ENCODE data around the gene CAND1. TPM values are rescaled to one million over a fixed set of nuclear protein-coding genes. Genes with fewer than 3 reads are reported as not detected.

CAND1 gene
- total and polyA plus RNA-seq, 9 of the 15 experiments (the other 6 are each of a cell fraction or from before 2014, with no cell fraction given) = 24.0 to 167 (median 77.5) TPM

DNA sequence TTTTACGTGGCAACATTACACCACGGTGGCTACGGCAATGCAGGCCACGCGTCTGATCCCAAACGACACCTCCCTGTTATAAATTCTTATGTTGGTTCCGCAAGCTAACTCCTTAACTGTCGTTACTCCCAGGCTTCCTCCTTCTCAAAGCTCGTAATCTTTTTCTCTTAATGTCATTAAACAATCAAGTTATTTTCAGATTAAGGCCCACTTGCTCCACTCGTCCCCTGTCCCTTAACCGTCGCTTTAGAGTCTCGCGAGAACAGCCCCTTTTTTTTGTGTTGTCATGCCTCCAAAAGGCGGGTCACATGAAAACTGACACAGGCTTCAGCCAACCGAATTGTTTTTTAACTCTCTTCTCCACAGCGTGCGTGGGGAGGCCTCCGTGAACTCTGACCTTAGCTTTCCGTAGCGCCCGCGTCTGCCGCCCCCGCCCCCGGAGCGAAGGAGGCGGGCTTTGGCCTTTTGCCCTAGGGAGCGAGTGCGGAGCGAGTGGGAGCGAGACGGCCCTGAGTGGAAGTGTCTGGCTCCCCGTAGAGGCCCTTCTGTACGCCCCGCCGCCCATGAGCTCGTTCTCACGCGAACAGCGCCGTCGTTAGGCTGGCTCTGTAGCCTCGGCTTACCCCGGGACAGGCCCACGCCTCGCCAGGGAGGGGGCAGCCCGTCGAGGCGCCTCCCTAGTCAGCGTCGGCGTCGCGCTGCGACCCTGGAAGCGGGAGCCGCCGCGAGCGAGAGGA, at the start of gene CAND1 (continued):
- TF ChIP-seq, protein P1, sequence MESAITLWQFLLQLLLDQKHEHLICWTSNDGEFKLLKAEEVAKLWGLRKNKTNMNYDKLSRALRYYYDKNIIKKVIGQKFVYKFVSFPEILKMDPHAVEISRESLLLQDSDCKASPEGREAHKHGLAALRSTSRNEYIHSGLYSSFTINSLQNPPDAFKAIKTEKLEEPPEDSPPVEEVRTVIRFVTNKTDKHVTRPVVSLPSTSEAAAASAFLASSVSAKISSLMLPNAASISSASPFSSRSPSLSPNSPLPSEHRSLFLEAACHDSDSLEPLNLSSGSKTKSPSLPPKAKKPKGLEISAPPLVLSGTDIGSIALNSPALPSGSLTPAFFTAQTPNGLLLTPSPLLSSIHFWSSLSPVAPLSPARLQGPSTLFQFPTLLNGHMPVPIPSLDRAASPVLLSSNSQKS (CRISPR knock-in tag; IDR thresholded peaks at IDR 0.05) = no peak
- TF ChIP-seq FOXK2 (conservative IDR thresholded peaks at IDR 0.05 in 1 of 2, IDR thresholded peaks at IDR 0.05 in 1 of 2; ENCODE audit: low read depth in 2 of 2) (peak; percentile 76 to 81; a peak in 3 of 4 replicates), CCNT2 (IDR thresholded peaks at IDR 0.05; ENCODE audit: borderline replicate concordance, extremely low read depth, insufficient read length, low read depth, low read length) (peak; percentile 38), FOXK1 (CRISPR knock-in tag; IDR thresholded peaks at IDR 0.05; ENCODE audit: borderline replicate concordance) (0 out of 2 replicates have a peak, but pooled peaks have one; percentile 19), ZZZ3 (IDR thresholded peaks at IDR 0.05) (peak; percentile 83; the same call in 1 of the 2 replicates), MYNN (IDR thresholded peaks at IDR 0.05) (no peak; the same call in 1 of the 2 replicates), MYNN (CRISPR knock-in tag; IDR thresholded peaks at IDR 0.05) (no peak), IRF2 (CRISPR knock-in tag; IDR thresholded peaks at IDR 0.05) (no peak), BACH1 (tag; IDR thresholded peaks at IDR 0.05) (peak; percentile 78; the same call in 1 of the 2 replicates), ZKSCAN1 (IDR thresholded peaks at IDR 0.05; ENCODE audit: low read depth, low read length) (0 out of 2 replicates have a peak, but pooled peaks have one; percentile 25), SMAD3 (CRISPR knock-in tag; conservative IDR thresholded peaks at IDR 0.05) (no peak; the same call in 1 of the 2 replicates), SNIP1 (IDR thresholded peaks at IDR 0.05; ENCODE audit: low read depth) (no peak), RBM17 (IDR thresholded peaks at IDR 0.05; ENCODE audit: borderline replicate concordance, low read depth, low read length) (no peak), ZBTB43 (CRISPR knock-in tag; IDR thresholded peaks at IDR 0.05) (no peak), PKNOX1 (IDR thresholded peaks at IDR 0.05) (peak; percentile 99), ZNF764 (CRISPR knock-in tag; IDR thresholded peaks at IDR 0.05; ENCODE audit: low read depth) (0 out of 2 replicates have a peak, but pooled peaks have one; percentile 27)
- TF ChIP-seq, protein P2, sequence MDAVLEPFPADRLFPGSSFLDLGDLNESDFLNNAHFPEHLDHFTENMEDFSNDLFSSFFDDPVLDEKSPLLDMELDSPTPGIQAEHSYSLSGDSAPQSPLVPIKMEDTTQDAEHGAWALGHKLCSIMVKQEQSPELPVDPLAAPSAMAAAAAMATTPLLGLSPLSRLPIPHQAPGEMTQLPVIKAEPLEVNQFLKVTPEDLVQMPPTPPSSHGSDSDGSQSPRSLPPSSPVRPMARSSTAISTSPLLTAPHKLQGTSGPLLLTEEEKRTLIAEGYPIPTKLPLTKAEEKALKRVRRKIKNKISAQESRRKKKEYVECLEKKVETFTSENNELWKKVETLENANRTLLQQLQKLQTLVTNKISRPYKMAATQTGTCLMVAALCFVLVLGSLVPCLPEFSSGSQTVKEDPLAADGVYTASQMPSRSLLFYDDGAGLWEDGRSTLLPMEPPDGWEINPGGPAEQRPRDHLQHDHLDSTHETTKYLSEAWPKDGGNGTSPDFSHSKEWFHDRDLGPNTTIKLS (IDR thresholded peaks at IDR 0.05; ENCODE audit: borderline replicate concordance, low read depth) = peak; percentile 100
- TF ChIP-seq, protein P3, sequence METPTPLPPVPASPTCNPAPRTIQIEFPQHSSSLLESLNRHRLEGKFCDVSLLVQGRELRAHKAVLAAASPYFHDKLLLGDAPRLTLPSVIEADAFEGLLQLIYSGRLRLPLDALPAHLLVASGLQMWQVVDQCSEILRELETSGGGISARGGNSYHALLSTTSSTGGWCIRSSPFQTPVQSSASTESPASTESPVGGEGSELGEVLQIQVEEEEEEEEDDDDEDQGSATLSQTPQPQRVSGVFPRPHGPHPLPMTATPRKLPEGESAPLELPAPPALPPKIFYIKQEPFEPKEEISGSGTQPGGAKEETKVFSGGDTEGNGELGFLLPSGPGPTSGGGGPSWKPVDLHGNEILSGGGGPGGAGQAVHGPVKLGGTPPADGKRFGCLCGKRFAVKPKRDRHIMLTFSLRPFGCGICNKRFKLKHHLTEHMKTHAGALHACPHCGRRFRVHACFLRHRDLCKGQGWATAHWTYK (CRISPR knock-in tag; IDR thresholded peaks at IDR 0.05) = no peak; the same call in 1 of the 2 replicates
- TF ChIP-seq, protein P4, sequence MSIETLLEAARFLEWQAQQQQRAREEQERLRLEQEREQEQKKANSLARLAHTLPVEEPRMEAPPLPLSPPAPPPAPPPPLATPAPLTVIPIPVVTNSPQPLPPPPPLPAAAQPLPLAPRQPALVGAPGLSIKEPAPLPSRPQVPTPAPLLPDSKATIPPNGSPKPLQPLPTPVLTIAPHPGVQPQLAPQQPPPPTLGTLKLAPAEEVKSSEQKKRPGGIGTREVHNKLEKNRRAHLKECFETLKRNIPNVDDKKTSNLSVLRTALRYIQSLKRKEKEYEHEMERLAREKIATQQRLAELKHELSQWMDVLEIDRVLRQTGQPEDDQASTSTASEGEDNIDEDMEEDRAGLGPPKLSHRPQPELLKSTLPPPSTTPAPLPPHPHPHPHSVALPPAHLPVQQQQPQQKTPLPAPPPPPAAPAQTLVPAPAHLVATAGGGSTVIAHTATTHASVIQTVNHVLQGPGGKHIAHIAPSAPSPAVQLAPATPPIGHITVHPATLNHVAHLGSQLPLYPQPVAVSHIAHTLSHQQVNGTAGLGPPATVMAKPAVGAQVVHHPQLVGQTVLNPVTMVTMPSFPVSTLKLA (conservative IDR thresholded peaks at IDR 0.05) = peak; percentile 79 to 83

All from K562 (cell line).